GM12891 (cell line): ENCODE results near the gene NMBR.

ENCODE experiments used
- POLR2A ChIP-seq: IDR thresholded peaks from 2 replicates; pipeline ENCODE4 v1.6.1; 2011; ENCODE audit warnings: low read depth, low read length, control low read depth
- POLR2AphosphoS5 ChIP-seq: IDR thresholded peaks from 2 replicates; pipeline ENCODE4 v1.6.1; 2011; ENCODE audit warnings: low read depth, low read length, control low read depth
- SPI1 ChIP-seq: IDR thresholded peaks from 2 replicates; pipeline ENCODE4 v1.6.1; 2011; ENCODE audit warnings: low read depth, low read length, control low read depth
- TAF1 ChIP-seq: IDR thresholded peaks from 2 replicates; pipeline ENCODE4 v1.6.1; 2011; ENCODE audit warnings: low read depth, low read length, control low read depth

DNA sequence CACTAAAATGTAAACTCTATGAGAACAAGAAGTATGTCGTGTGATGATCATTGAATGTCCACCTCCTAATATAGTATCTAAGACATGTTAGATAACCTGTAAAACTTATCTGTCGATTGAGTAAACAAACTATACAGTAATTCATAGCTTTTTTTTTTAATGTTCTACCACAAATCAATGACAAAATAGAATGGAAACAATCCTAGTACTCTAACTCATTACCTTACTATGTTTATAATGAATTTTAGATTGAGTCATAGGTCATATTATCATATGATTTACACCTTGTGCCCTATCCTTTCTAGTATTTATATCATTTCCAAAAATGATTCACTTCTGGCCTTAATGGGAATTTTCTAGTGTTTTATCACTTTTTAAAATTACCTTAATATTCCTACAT, 6.3 kb upstream of the NMBR start:
- no peak for TF ChIP-seq POLR2AphosphoS5
- no peak for TF ChIP-seq POLR2A
- TF ChIP-seq TAF1, result no peak
- no peak for TF ChIP-seq SPI1
